Lung (tissue), 12 donors: ENCODE results near the gene TFDP1. TPM values are rescaled to one million over a fixed set of nuclear protein-coding genes. Genes with fewer than 3 reads are reported as not detected.

Experiments
- ATAC-seq: fragments of 200-7000 bp; cut with Tn5 transposase; one replicate; pipeline ENCODE4 v1.9.1; 2020; ENCODE audit warnings: moderate number of reproducible peaks; ENCODE audit not compliant: insufficient read depth, low FRiP score
- DNase-seq, 3 donors: peaks; one replicate each; pipeline ENCODE4 v3.0.0-alpha.2; 2013 to 2017
- H3K27ac ChIP-seq, 2 donors: one replicate each; pipeline ENCODE4 v1.5.1; 2013; ENCODE audit warnings: mild to moderate bottlenecking in 2 of 2, moderate library complexity in 2 of 2, control low read depth in 1 of 2, inconsistent platforms in 1 of 2, low read depth in 1 of 2, low read length in 1 of 2
- H3K27me3 ChIP-seq, 3 donors: one replicate each; pipeline ENCODE4 v1.5.1; 2013; ENCODE audit warnings: low read length in 2 of 3; ENCODE audit not compliant: control insufficient read depth in 3 of 3, insufficient read depth in 3 of 3
- H3K36me3 ChIP-seq, 4 donors: one replicate each; pipeline ENCODE4 v1.5.1; 2013; ENCODE audit warnings: low read length in 4 of 4, mild to moderate bottlenecking in 1 of 4, moderate library complexity in 1 of 4; ENCODE audit not compliant: control insufficient read depth in 4 of 4, insufficient read depth in 4 of 4
- H3K4me1 ChIP-seq, 5 donors: one replicate each; pipeline ENCODE4 v1.5.1; 2013; ENCODE audit warnings: low read length in 5 of 5, mild to moderate bottlenecking in 2 of 5, moderate library complexity in 1 of 5; ENCODE audit not compliant: control insufficient read depth in 5 of 5, insufficient read depth in 5 of 5
- H3K4me3 ChIP-seq: one replicate; pipeline ENCODE4 v1.5.1; 2013; ENCODE audit warnings: mild to moderate bottlenecking, control low read depth, moderate library complexity
- H3K9ac ChIP-seq, 2 donors: one replicate each; pipeline ENCODE4 v1.5.1; 2013; ENCODE audit warnings: low read length in 2 of 2, control low read depth in 1 of 2; ENCODE audit not compliant: insufficient read depth in 1 of 2
- H3K9me3 ChIP-seq, 4 donors: one replicate each; pipeline ENCODE4 v1.5.1; 2013; ENCODE audit warnings: low read length in 3 of 4, mild to moderate bottlenecking in 1 of 4, moderate library complexity in 1 of 4; ENCODE audit not compliant: control insufficient read depth in 4 of 4, insufficient read depth in 3 of 4
- CTCF ChIP-seq: IDR thresholded peaks from 2 replicates; pipeline ENCODE4 v1.5.1; 2012; ENCODE audit warnings: mild to moderate bottlenecking; ENCODE audit errors: control extremely low read depth, extremely low read depth
- WGBS, 2 donors: extraction: QIAGEN DNeasy Blood & Tissue Kit; methylation state at CpG; one replicate each; pipeline ENCODE4 v1.1.7; 2013; 5-methylcytosine and 5-hydroxymethylcytosine counted together
- polyA plus RNA-seq, 2 donors: library from polyadenylated mRNA; stranded (reverse); fragments of 200-250 nt; gene quantifications; one replicate each; pipeline ENCODE4 v1.2.1, GENCODE V29; 2013
- total RNA-seq, 2 donors: library from RNA; depleted of rRNA in 1 of 2; stranded (reverse); fragments of >200 nt in 1 of 2; gene quantifications; one replicate each; pipeline ENCODE4 v1.2.1, GENCODE V29; 2014 to 2021
- donor health status: control.
- donor health status: control.
- donor health status: Bipolar disorder and iron deficiency.
- donor health status: healthy.
- donor health status: DM: yes; HTN: yes; CAD: no.

Gene TFDP1
- total and polyA plus RNA-seq, 4 donors = 19.6 to 44.2 (median 40.3) TPM

- ATAC-seq = no peak
- Histone ChIP-seq H3K36me3 (peaks cover 4 to 32% (median 16%) of the 10 kb centered on the region in 4 donors), H3K9ac (no peak overlapping the region), H3K4me3 (no peak overlapping the region), H3K9me3 (no peaks in the 10 kb centered on the region), H3K27me3 (no peaks in the 10 kb centered on the region), H3K27ac (no peak overlapping the region), H3K4me1 (peaks cover 0 to 11% (median 0%) of the 10 kb centered on the region in 5 donors)
- WGBS, 2 donors = 94% methylated on average over 17 of the region's 17 CpGs
- no peak for DNase-seq
- no peak for TF ChIP-seq CTCF
Measured at GRCh38 chr13:113629866-113630265, 45.3 kb downstream of the TFDP1 start.

GRCh38 chr13:113630296-113630695 is 45.7 kb downstream of the TFDP1 start:
- Histone ChIP-seq H3K4me3 (no peak overlapping the region), H3K27me3 (no peaks in the 10 kb centered on the region), H3K4me1 (peaks cover 0 to 11% (median 0%) of the 10 kb centered on the region in 5 donors), H3K36me3 (peaks cover 4 to 36% (median 17%) of the 10 kb centered on the region in 4 donors), H3K27ac (no peak overlapping the region), H3K9ac (no peak overlapping the region), H3K9me3 (no peaks in the 10 kb centered on the region)
- no peak for TF ChIP-seq CTCF
- DNase-seq (no peak), ATAC-seq (no peak)
- WGBS, 2 donors = 96% methylated on average over 11 of the region's 11 CpGs

GRCh38 chr13:113630804-113631203 is 46.3 kb downstream of the TFDP1 start:
- DNase-seq (no peak), ATAC-seq (no peak)
- no peak for TF ChIP-seq CTCF

More at GRCh38 chr13:113630804-113631203, 46.3 kb downstream of the TFDP1 start:
- Histone ChIP-seq H3K4me1 (peaks cover 0 to 7% (median 0%) of the 10 kb centered on the region in 5 donors), H3K27ac (no peak overlapping the region), H3K27me3 (no peaks in the 10 kb centered on the region), H3K36me3 (peaks cover 4 to 41% (median 17%) of the 10 kb centered on the region in 4 donors), H3K9ac (no peak overlapping the region), H3K4me3 (no peak overlapping the region), H3K9me3 (no peaks in the 10 kb centered on the region)
- WGBS, 2 donors = 91 to 94% methylated on average over 6 of the region's 6 CpGs
